WTC11 (cell line): ENCODE results near the gene DUSP19. TPM values are rescaled to one million over a fixed set of nuclear protein-coding genes. Genes with fewer than 3 reads are reported as not detected.

Source experiments
- ATAC-seq: fragments of 200-7000 bp; cut with Tn5 transposase; 2 replicates; pipeline ENCODE4 v1.10.0; 2021; ENCODE audit warnings: mild to moderate bottlenecking, moderate library complexity
- CTCF ChIA-PET: fragments of 300-600 bp; sonication (Branson Sonifier 250); formaldehyde crosslinking; loops from one replicate; lab custom pipeline; 2021; ENCODE audit warnings: antibody characterized with exemption; lab: Charles Lee
- POLR2A ChIA-PET: fragments of 350-600 bp; sonication (Branson Sonifier 250); formaldehyde crosslinking; loops from one replicate; lab custom pipeline; 2021; ENCODE audit warnings: antibody characterized with exemption; lab: Charles Lee
- DNase-seq: peaks from one replicate; pipeline ENCODE4 v3.0.0; 2021; ENCODE audit warnings: low spot score
- H3K27ac Mint-ChIP-seq: 2 replicates; pipeline ENCODE4 v1.8.0; 2021; ENCODE audit warnings: mixed read lengths
- H3K27me3 Mint-ChIP-seq: 2 replicates; pipeline ENCODE4 v1.8.0; 2021; ENCODE audit warnings: low read depth, mild to moderate bottlenecking, moderate library complexity, mixed read lengths
- H3K36me3 Mint-ChIP-seq: 2 replicates; pipeline ENCODE4 v1.8.0; 2021; ENCODE audit warnings: mixed read lengths
- H3K4me1 Mint-ChIP-seq: 2 replicates; pipeline ENCODE4 v1.8.0; 2022; ENCODE audit warnings: mixed read lengths
- H3K4me3 Mint-ChIP-seq: 2 replicates; pipeline ENCODE4 v1.8.0; 2021; ENCODE audit warnings: mild to moderate bottlenecking, moderate library complexity, mixed read lengths
- H3K9me3 Mint-ChIP-seq: 2 replicates; pipeline ENCODE4 v1.8.0; 2021; ENCODE audit warnings: mixed read lengths
- CBFB ChIP-seq: sonication (generic); formaldehyde crosslinking; IDR thresholded peaks from 2 replicates; pipeline ENCODE4 v1.8.1; 2022; ENCODE audit warnings: mild to moderate bottlenecking, low read depth, missing genetic modification reagents
- CREB1 ChIP-seq: sonication (generic); formaldehyde crosslinking; IDR thresholded peaks from 2 replicates; pipeline ENCODE4 v1.8.0; 2023; ENCODE audit warnings: mild to moderate bottlenecking, missing genetic modification reagents
- GABPB1 ChIP-seq: sonication (generic); formaldehyde crosslinking; IDR thresholded peaks from 2 replicates; pipeline ENCODE4 v1.8.1; 2023; ENCODE audit warnings: mild to moderate bottlenecking, missing genetic modification reagents
- GRHL2 ChIP-seq: fragments of 250-450 bp; sonication (Bioruptor Pico); IDR thresholded peaks from 2 replicates; pipeline ENCODE4 v1.8.0; 2022; ENCODE audit warnings: mild to moderate bottlenecking, moderate library complexity; ENCODE audit not compliant: insufficient replicate concordance, severe bottlenecking
- GTF2I ChIP-seq: fragments of 250-450 bp; sonication (Bioruptor Pico); conservative IDR thresholded peaks from 2 replicates; pipeline ENCODE4 v1.4.0; 2021; ENCODE audit warnings: mild to moderate bottlenecking
- HMGA2 ChIP-seq: fragments of 250-450 bp; sonication (Bioruptor Pico); IDR thresholded peaks from 2 replicates; pipeline ENCODE4 v1.4.0; 2021; ENCODE audit warnings: mild to moderate bottlenecking, moderate library complexity
- JAZF1 ChIP-seq: fragments of 250-450 bp; sonication (Bioruptor Pico); IDR thresholded peaks from 2 replicates; pipeline ENCODE4 v1.9.0; 2021; ENCODE audit warnings: moderate library complexity, mild to moderate bottlenecking, inconsistent platforms
- KAT7 ChIP-seq: sonication (generic); formaldehyde crosslinking; IDR thresholded peaks from 2 replicates; pipeline ENCODE4 v1.8.1; 2023; ENCODE audit warnings: missing genetic modification reagents, mild to moderate bottlenecking, borderline replicate concordance
- NFATC4 ChIP-seq: fragments of 250-450 bp; sonication (Bioruptor Pico); IDR thresholded peaks from 2 replicates; pipeline ENCODE4 v1.9.0; 2021; ENCODE audit warnings: mild to moderate bottlenecking
- NFYB ChIP-seq: sonication (generic); formaldehyde crosslinking; conservative IDR thresholded peaks from 2 replicates; pipeline ENCODE4 v1.8.0; 2022; ENCODE audit warnings: low read depth, missing genetic modification reagents
- NR1H2 ChIP-seq: sonication (generic); formaldehyde crosslinking; IDR thresholded peaks from 2 replicates; pipeline ENCODE4 v1.9.0; 2021; ENCODE audit warnings: mild to moderate bottlenecking, moderate library complexity, missing genetic modification reagents
- OVOL2 ChIP-seq: fragments of 250-450 bp; sonication (Bioruptor Pico); IDR thresholded peaks from 2 replicates; pipeline ENCODE4 v1.9.0; 2021; ENCODE audit warnings: mild to moderate bottlenecking, borderline replicate concordance
- ZBTB21 ChIP-seq: sonication (generic); formaldehyde crosslinking; IDR thresholded peaks from 2 replicates; pipeline ENCODE4 v1.8.1; 2023; ENCODE audit warnings: mild to moderate bottlenecking, missing genetic modification reagents, borderline replicate concordance
- ZNF219 ChIP-seq: sonication (generic); formaldehyde crosslinking; IDR thresholded peaks from 2 replicates; pipeline ENCODE4 v1.8.0; 2023; ENCODE audit warnings: missing genetic modification reagents, mild to moderate bottlenecking, borderline replicate concordance
- total RNA-seq: library from RNA; stranded (reverse); gene quantifications from 3 replicates; pipeline ENCODE4 v1.2.3, GENCODE V29; 2021
- TF ChIP-seq, protein P1 (sequence below): sonication (generic); formaldehyde crosslinking; IDR thresholded peaks from 2 replicates; pipeline ENCODE4 v1.8.0; 2023; ENCODE audit warnings: missing genetic modification reagents
- TF ChIP-seq, protein P2 (sequence below): sonication (generic); formaldehyde crosslinking; IDR thresholded peaks from 2 replicates; pipeline ENCODE4 v1.8.1; 2023; ENCODE audit warnings: mild to moderate bottlenecking, missing genetic modification reagents, moderate library complexity
- TF ChIP-seq, protein P3 (sequence below): sonication (generic); formaldehyde crosslinking; conservative IDR thresholded peaks from 2 replicates; pipeline ENCODE4 v1.8.1; 2022; ENCODE audit warnings: mild to moderate bottlenecking, missing genetic modification reagents
- TF ChIP-seq, protein P4 (sequence below): sonication (generic); formaldehyde crosslinking; IDR thresholded peaks from 2 replicates; pipeline ENCODE4 v1.8.1; 2022; ENCODE audit warnings: low read depth, missing genetic modification reagents, borderline replicate concordance
- TF ChIP-seq, protein P5 (sequence below): sonication (generic); formaldehyde crosslinking; IDR thresholded peaks from 2 replicates; pipeline ENCODE4 v1.8.1; 2023; ENCODE audit warnings: mild to moderate bottlenecking, missing genetic modification reagents

DUSP19 gene
- total RNA-seq, 1 experiment from 2014 or later: 3.9 TPM

DNA sequence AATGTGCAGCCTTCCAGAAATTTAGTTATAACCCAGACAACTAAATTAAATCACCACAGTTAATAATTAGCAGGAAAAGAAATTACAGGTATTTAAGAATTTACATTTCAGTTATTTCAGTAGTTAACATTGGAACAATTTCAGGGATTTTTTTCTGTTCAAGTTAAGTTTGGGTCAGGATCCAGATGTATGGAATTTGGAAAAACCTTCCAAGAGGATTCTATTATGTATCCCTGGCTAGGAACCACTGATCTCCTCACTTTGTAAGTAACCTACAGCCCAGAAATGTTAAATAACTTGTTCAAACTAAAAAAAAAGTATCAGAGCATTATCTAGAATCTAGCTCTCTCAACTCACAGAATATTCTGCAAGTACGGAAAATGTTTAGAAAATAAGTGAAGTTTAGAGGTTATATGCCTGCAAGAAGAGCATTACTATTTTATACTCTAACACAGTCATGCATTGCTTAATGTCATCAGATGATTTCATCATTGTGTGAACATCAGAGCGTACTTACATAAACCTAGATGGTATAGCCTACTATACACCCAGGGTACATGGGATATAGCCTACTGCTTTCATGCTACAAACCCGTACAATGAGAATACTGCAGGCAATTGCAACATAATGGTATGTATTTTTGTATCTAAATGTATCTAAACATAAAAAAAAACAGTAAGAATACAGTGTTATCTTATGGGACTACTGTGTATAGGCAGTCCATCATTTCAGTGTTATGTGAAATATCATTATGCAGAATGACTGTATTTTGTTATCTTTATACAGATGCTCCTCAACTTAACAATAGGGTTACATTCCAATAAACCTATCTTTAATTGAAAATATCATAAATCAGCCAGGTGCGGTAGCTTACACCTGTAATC is 46.4 kb upstream of the DUSP19 start:
- DNase-seq: no peak
- CTCF ChIA-PET: interaction anchor here (0.6 to 0.9 kb wide), 2 partner anchors 17 to 28 kb away, joined by 3 read pairs; no protein-coding TSS in a partner anchor
- Mint-ChIP-seq H3K4me3 (no peak overlapping the region), H3K27ac (peak overlapping the region; percentile 43; the same call in 1 of the 2 replicates), H3K9me3 (no peaks in the 10 kb centered on the region), H3K36me3 (no peaks in the 10 kb centered on the region), H3K27me3 (no peaks in the 10 kb centered on the region), H3K4me1 (peaks cover 65% of the 10 kb centered on the region)
- peak; percentile 99 for TF ChIP-seq GABPB1
- TF ChIP-seq ZNF219 (CRISPR knock-in tag): no peak
- TF ChIP-seq ZBTB21 (CRISPR knock-in tag): no peak
- ATAC-seq: no peak
- POLR2A ChIA-PET: no interaction called here

DNA sequence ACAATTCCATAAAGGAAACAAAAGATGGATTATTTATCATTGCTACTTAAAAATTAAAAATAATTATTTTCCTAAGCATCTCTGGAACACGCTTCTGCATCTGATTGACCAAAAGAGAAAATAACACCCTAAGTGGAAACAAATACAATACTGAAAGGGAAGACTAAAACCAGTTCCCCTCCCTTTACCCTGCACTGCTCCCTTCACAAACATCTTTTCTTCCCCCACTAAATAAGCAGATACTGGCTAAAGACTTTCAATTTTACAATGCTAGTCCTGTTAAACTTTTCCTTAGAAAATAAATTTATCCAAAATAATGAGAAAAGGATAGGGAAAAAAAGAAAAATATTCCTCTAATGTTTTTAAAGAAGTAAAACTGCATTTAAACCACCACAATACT is 44.6 kb upstream of the DUSP19 start:
- Mint-ChIP-seq H3K36me3 (no peaks in the 10 kb centered on the region), H3K9me3 (no peaks in the 10 kb centered on the region), H3K4me3 (peak overlapping the region; percentile 91; the same call in 1 of the 2 replicates), H3K4me1 (peaks cover 69% of the 10 kb centered on the region), H3K27ac (no peak overlapping the region), H3K27me3 (no peaks in the 10 kb centered on the region)
- ATAC-seq (no peak), DNase-seq (no peak)
- no peak for TF ChIP-seq HMGA2 (CRISPR knock-in tag)
- no peak for TF ChIP-seq KAT7 (CRISPR knock-in tag)
- TF ChIP-seq CBFB (CRISPR knock-in tag): no peak
- TF ChIP-seq, protein P1, sequence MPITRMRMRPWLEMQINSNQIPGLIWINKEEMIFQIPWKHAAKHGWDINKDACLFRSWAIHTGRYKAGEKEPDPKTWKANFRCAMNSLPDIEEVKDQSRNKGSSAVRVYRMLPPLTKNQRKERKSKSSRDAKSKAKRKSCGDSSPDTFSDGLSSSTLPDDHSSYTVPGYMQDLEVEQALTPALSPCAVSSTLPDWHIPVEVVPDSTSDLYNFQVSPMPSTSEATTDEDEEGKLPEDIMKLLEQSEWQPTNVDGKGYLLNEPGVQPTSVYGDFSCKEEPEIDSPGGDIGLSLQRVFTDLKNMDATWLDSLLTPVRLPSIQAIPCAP: no peak
- TF ChIP-seq, protein P2, sequence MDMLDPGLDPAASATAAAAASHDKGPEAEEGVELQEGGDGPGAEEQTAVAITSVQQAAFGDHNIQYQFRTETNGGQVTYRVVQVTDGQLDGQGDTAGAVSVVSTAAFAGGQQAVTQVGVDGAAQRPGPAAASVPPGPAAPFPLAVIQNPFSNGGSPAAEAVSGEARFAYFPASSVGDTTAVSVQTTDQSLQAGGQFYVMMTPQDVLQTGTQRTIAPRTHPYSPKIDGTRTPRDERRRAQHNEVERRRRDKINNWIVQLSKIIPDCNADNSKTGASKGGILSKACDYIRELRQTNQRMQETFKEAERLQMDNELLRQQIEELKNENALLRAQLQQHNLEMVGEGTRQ (CRISPR knock-in tag): no peak
- no peak for TF ChIP-seq GTF2I (CRISPR knock-in tag)
- TF ChIP-seq, protein P3, sequence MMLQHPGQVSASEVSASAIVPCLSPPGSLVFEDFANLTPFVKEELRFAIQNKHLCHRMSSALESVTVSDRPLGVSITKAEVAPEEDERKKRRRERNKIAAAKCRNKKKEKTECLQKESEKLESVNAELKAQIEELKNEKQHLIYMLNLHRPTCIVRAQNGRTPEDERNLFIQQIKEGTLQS (CRISPR knock-in tag): no peak
- TF ChIP-seq NR1H2: no peak
- TF ChIP-seq CREB1: no peak
- TF ChIP-seq NFATC4 (CRISPR knock-in tag): no peak
- no peak for TF ChIP-seq OVOL2 (CRISPR knock-in tag)
- TF ChIP-seq, protein P4, sequence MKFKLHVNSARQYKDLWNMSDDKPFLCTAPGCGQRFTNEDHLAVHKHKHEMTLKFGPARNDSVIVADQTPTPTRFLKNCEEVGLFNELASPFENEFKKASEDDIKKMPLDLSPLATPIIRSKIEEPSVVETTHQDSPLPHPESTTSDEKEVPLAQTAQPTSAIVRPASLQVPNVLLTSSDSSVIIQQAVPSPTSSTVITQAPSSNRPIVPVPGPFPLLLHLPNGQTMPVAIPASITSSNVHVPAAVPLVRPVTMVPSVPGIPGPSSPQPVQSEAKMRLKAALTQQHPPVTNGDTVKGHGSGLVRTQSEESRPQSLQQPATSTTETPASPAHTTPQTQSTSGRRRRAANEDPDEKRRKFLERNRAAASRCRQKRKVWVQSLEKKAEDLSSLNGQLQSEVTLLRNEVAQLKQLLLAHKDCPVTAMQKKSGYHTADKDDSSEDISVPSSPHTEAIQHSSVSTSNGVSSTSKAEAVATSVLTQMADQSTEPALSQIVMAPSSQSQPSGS: no peak
- TF ChIP-seq JAZF1 (CRISPR knock-in tag): no peak
- no peak for TF ChIP-seq GRHL2 (CRISPR knock-in tag)
- TF ChIP-seq NFYB: no peak
- TF ChIP-seq, protein P5, sequence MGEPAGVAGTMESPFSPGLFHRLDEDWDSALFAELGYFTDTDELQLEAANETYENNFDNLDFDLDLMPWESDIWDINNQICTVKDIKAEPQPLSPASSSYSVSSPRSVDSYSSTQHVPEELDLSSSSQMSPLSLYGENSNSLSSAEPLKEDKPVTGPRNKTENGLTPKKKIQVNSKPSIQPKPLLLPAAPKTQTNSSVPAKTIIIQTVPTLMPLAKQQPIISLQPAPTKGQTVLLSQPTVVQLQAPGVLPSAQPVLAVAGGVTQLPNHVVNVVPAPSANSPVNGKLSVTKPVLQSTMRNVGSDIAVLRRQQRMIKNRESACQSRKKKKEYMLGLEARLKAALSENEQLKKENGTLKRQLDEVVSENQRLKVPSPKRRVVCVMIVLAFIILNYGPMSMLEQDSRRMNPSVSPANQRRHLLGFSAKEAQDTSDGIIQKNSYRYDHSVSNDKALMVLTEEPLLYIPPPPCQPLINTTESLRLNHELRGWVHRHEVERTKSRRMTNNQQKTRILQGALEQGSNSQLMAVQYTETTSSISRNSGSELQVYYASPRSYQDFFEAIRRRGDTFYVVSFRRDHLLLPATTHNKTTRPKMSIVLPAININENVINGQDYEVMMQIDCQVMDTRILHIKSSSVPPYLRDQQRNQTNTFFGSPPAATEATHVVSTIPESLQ (CRISPR knock-in tag): no peak
- ChIA-PET CTCF (no interaction called here), POLR2A (no interaction called here)
